T-helper 2 cell (primary cell): ENCODE measurements around the gene CASKIN2.
"Not testable (repeated sequence)": the region's sequence is repeated elsewhere in the genome, so short reads cannot be mapped to it uniquely, and the experiment has no call there.

Experiments
- DNase-seq, 5 experiments: peaks; one replicate each; pipeline versions ENCODE4 v3.0.0 to v3.0.0-alpha.2; 2012 to 2022

The CASKIN2 gene

DNA sequence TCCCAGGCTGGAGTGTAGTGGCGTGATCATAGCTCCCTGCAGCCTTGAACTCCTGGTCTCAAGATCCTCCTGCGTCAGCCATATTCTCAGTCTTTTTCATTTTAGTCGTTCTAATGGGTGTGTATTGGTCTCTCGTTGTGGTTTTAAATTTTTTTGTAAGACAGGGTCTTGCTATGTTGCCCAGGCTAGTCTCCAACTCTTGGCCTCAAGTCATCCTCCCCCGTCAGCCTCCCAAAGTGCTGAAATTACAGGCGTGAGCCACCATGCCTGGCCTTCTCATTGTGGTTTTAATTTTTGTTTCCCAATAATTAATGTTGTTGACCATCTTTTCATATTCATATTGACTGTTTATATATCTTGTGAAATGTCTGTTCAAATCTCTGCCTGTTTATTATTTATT is 50.3 kb downstream of the CASKIN2 start:
- DNase-seq: no peak

DNA sequence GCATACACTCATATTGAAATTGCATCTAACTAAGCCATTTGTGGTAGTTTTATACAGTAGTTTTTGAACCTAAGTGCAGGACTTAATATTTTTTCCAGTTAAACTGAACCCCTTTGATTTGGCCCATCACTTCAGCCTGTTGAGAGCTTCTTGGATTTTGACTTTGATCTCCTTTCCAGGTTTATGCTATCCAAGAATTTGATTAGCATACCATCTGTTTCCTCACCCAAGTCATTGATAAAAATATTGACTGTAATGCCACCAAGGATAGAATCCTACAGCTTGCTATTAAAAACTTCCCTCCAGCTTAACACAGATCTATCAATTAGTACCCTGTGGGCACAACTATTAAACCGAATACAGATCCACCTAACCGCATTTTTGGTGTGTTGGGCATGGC is 51.7 kb downstream of the CASKIN2 start:
- DNase-seq: no peak

GRCh38 chr17:75460295-75460694 is 55.0 kb downstream of the CASKIN2 start:
- DNase-seq: no peak

GRCh38 chr17:75459590-75460267 is 55.6 kb downstream of the CASKIN2 start:
- no peak for DNase-seq

GRCh38 chr17:75459246-75459589 is 56.1 kb downstream of the CASKIN2 start:
- no peak for DNase-seq

DNA sequence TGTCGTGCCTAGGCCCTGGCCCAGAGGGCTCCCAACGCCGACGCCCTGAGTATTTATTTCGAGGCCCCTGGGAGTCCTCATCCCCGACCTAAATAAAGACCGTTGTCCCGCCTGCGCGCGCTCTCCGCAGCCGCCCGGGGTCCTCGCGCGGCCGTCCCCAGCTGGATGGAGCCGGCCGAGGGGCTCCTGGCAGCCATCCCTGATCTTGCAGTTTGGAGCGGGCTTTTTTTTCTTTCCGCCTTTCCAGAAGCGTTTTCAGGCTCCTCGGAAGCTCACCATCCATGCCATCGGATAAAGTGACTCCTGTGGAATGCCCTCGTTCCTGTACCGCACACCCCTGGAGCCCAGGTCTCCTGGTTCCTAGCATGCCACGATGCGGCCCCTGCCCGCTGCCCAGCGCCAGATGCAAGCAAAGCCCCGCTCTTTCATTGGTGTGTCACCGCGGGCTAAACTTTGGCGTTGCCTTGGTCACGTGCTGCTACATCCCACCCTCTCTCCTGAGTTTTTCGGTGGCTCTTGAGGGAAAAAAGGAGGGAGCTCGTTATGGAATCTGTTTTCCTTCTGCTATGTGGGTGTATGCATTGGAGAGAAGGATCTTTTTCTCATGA is 58.2 kb downstream of the CASKIN2 start:
- peak in 1 of 5 experiments; percentile 19 for DNase-seq

DNA sequence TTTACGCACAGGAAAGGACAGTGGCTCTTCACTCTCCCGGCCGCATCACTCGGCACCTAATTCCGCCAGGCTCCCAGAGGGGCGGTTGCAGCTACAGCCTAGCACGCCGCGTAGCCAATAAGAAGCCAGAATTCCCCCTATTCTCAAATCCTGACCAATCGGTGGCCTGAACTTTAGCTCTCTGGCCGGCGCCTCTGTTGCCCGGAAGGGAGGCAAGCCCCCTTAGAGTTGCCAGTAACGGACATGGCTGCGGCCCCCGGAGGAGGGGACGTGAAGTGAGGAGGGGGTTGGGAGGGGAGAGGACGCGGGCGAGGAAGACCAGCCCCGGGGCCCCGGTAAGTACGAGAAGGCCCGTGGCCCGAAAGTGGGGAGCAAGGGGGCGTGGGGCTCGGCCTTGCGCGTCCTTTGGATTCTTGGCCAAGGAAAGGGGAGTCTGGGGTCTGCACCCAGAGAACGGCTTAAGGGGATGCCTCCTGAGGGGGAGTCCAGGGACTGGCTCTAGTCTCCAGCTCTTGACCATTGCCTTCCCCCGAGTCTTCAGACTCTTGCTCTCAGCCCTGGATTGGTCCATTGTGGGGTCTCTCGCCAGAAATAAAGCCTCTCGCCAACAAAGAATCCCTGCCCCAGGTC is 58.8 kb downstream of the CASKIN2 start, which contains the start of gene TMEM94:
Gene TMEM94, plus strand, starts transcription at position 219 of the 630 bp plus-strand sequence. CDS start 15,271 bp downstream, outside the sequence.
- DNase-seq: peak; percentile 71 to 97 (median 86)

- peak in 1 of 5 experiments; percentile 3 for DNase-seq
These were observed 59.3 kb downstream of the CASKIN2 start for GRCh38 chr17:75456039-75456416.

GRCh38 chr17:75454672-75455071 is 60.7 kb downstream of the CASKIN2 start:
- DNase-seq: not testable (repeated sequence)

DNA sequence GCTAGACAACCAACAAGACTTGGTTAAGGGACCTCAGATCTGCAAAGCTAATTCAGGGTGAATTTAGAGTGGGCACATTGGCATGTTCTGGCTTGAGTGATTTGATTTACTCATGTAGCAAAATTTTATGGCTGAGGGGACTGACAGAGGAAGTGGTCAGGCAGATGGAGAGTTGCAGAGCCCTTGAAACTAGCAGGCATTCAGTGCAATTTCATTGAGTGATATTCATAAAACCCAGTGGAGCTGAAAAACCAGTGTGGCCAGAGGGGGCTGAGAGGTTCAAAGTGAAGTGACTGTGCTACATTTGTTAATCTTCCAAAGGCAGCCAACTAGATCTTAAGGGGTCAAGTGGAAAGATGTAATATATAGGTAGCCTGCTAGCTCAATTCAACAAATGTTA is 61.1 kb downstream of the CASKIN2 start:
- peak in 1 of 5 experiments; percentile 25 for DNase-seq

- DNase-seq: no peak
These were observed 65.1 kb downstream of the CASKIN2 start for GRCh38 chr17:75450270-75450669.
